CD4-positive, alpha-beta T cell (primary cell): ENCODE data around the gene TTBK1. TPM values are rescaled to one million over a fixed set of nuclear protein-coding genes. Genes with fewer than 3 reads are reported as not detected.

Experiments used
- ATAC-seq: fragments of 200-7000 bp; cut with Tn5 transposase; one replicate; pipeline ENCODE4 v1.10.0; 2022; ENCODE audit warnings: mild to moderate bottlenecking; ENCODE audit not compliant: poor library complexity
- CTCF ChIA-PET: fragments of 350-600 bp; sonication (Branson Sonifier 250); formaldehyde crosslinking; loops from one replicate; lab custom pipeline; 2021; ENCODE audit warnings: antibody characterized with exemption, inconsistent platforms; lab: Charles Lee
- POLR2A ChIA-PET: fragments of 350-600 bp; sonication (Branson Sonifier 250); formaldehyde crosslinking; loops from one replicate; lab custom pipeline; 2021; ENCODE audit warnings: antibody characterized with exemption, inconsistent platforms; lab: Charles Lee
- DNase-seq, 14 experiments: peaks; one replicate each; pipeline ENCODE4 v3.0.0-alpha.2; 2013 to 2020; ENCODE audit warnings: mixed read lengths in 2 of 14
- H3K27ac ChIP-seq, 2 donors: one replicate each; pipeline versions ENCODE4 v1.5.1 to v1.7.0; 2013; ENCODE audit warnings: low read length in 2 of 2, low read depth in 1 of 2, mild to moderate bottlenecking in 1 of 2
- H3K27me3 ChIP-seq, 2 experiments: 1 replicate in 1 of 2; 2 replicates in 1 of 2; pipeline versions ENCODE4 v1.6.1 to v1.7.0; 2013; ENCODE audit warnings: low read length in 2 of 2, control low read depth in 1 of 2, mild to moderate bottlenecking in 1 of 2, moderate library complexity in 1 of 2; ENCODE audit not compliant: insufficient read depth in 2 of 2, control insufficient read depth in 1 of 2
- H3K36me3 ChIP-seq: one replicate; pipeline ENCODE4 v1.6.1; 2013; ENCODE audit warnings: low read length, control low read depth; ENCODE audit not compliant: insufficient read depth
- H3K4me1 ChIP-seq: one replicate; pipeline ENCODE4 v1.6.1; 2013; ENCODE audit warnings: low read length, control low read depth; ENCODE audit not compliant: insufficient read depth
- H3K4me3 ChIP-seq: one replicate; pipeline ENCODE4 v1.5.1; 2013; ENCODE audit warnings: mild to moderate bottlenecking, low read length, moderate library complexity
- H3K9me3 ChIP-seq, 2 experiments: 1 replicate in 1 of 2; 2 replicates in 1 of 2; pipeline versions ENCODE4 v1.6.1 to v1.7.0; 2013; ENCODE audit warnings: low read length in 2 of 2, mild to moderate bottlenecking in 2 of 2, control low read depth in 1 of 2, moderate library complexity in 1 of 2; ENCODE audit not compliant: control insufficient read depth in 1 of 2, insufficient read depth in 1 of 2
- H3K27ac Mint-ChIP-seq: one replicate; pipeline ENCODE4 v1.8.0; 2020; ENCODE audit warnings: mixed read lengths
- H3K27me3 Mint-ChIP-seq: one replicate; pipeline ENCODE4 v1.8.0; 2021; ENCODE audit warnings: mixed read lengths
- H3K36me3 Mint-ChIP-seq: one replicate; pipeline ENCODE4 v1.8.0; 2021; ENCODE audit warnings: low read depth, mixed read lengths
- H3K4me1 Mint-ChIP-seq: one replicate; pipeline ENCODE4 v1.8.0; 2021; ENCODE audit warnings: low read depth, mixed read lengths
- H3K4me3 Mint-ChIP-seq: one replicate; pipeline ENCODE4 v1.8.0; 2020; ENCODE audit warnings: mild to moderate bottlenecking, mixed read lengths
- H3K9me3 Mint-ChIP-seq: one replicate; pipeline ENCODE4 v1.8.0; 2020; ENCODE audit warnings: mixed read lengths
- CTCF ChIP-seq: fragments of 200-600 bp; IDR thresholded peaks from one replicate; pipeline ENCODE4 v1.8.0; 2022; ENCODE audit warnings: antibody characterized with exemption, mild to moderate bottlenecking
- intact Hi-C, 2 experiments: fragments of 100-400 bp; cut with DNase I in 1 of 2; cut with micrococcal nuclease in 1 of 2; formaldehyde crosslinking; loops; one replicate each; pipeline versions ENCODE4 v1.15.1 to v1.9.0; 2023 to 2025; cut with DNase I, micrococcal nuclease
- total RNA-seq, 174 experiments: library from RNA in 2 of 174; stranded (reverse) in 2 of 174; gene quantifications; one replicate each; pipeline ENCODE4 v1.2.3 and lab custom pipeline; 2021 to 2026

The TTBK1 gene
- total RNA-seq, 2 experiments from 2014 or later, result not detected

- CTCF ChIA-PET, result interaction anchor here (0.6 to 1.1 kb wide), 2 partner anchors 12 to 265 kb away, joined by 3 to 5 read pairs; partner anchors contain the start of gene DNPH1
- POLR2A ChIA-PET, result interaction anchor here (2.0 kb wide), 1 partner anchor 12 kb away, joined by 6 read pairs; the partner anchor contains the start of gene DNPH1
- H3K36me3 Mint-ChIP-seq, result no peaks in the 10 kb centered on the region
Observed at GRCh38 chr6:43240950-43241349, 2.3 kb upstream of the TTBK1 start.

GRCh38 chr6:43241446-43241845 is 1.8 kb upstream of the TTBK1 start:
- Mint-ChIP-seq H3K36me3 (no peaks in the 10 kb centered on the region), H3K9me3 (peaks cover 3% of the 10 kb centered on the region), H3K27me3 (peaks cover 26% of the 10 kb centered on the region), H3K4me3 (no peak overlapping the region), H3K4me1 (peaks cover under 1% of the 10 kb centered on the region), H3K27ac (no peak overlapping the region)
- DNase-seq, result no peak
- H3K4me3 ChIP-seq, result no peak overlapping the region
- no peak for TF ChIP-seq CTCF
- no peak overlapping the region for H3K27ac ChIP-seq
- POLR2A ChIA-PET, result interaction anchor here (2.0 kb wide), 1 partner anchor 13 kb away, joined by 6 read pairs; the partner anchor contains the start of gene DNPH1
- peaks cover 4% of the 10 kb centered on the region for H3K4me1 ChIP-seq
- intact Hi-C loops, result loop anchor here in 1 of 2 experiments (10.0 kb wide), 1 partner anchor 1507 kb away; the partner anchor contains the start of gene TFEB
- H3K9me3 ChIP-seq, result no peaks in the 10 kb centered on the region
- no peaks in the 10 kb centered on the region for H3K36me3 ChIP-seq
- ATAC-seq, result no peak
- CTCF ChIA-PET, result interaction anchor here (1.0 to 1.1 kb wide), 2 partner anchors 12 to 31 kb away, joined by 3 to 5 read pairs; partner anchors contain the start of gene DNPH1
- H3K27me3 ChIP-seq, result peaks cover 32 to 44% of the 10 kb centered on the region in 2 experiments

More at GRCh38 chr6:43240950-43241349, 2.3 kb upstream of the TTBK1 start:
- TF ChIP-seq CTCF, result no peak
- Histone ChIP-seq H3K27ac (no peak overlapping the region), H3K9me3 (no peaks in the 10 kb centered on the region), H3K27me3 (peaks cover 30 to 39% of the 10 kb centered on the region in 2 experiments), H3K36me3 (no peaks in the 10 kb centered on the region), H3K4me1 (no peaks in the 10 kb centered on the region), H3K4me3 (no peak overlapping the region)
- Mint-ChIP-seq H3K9me3 (peaks cover 3% of the 10 kb centered on the region), H3K4me1 (no peaks in the 10 kb centered on the region), H3K4me3 (no peak overlapping the region), H3K27ac (no peak overlapping the region), H3K27me3 (peaks cover 29% of the 10 kb centered on the region)
- DNase-seq (no peak), ATAC-seq (no peak)
- intact Hi-C loops, result loop anchor here in 1 of 2 experiments (10.0 kb wide), 1 partner anchor 1506 kb away; the partner anchor contains the start of gene TFEB

GRCh38 chr6:43243664-43244321 is 512 bp downstream of the TTBK1 start:
- H3K36me3 ChIP-seq, result no peaks in the 10 kb centered on the region
- no peak overlapping the region for H3K27ac ChIP-seq
- peaks cover 17% of the 10 kb centered on the region for H3K27me3 Mint-ChIP-seq
- no peak overlapping the region for H3K4me3 Mint-ChIP-seq
- no peak for TF ChIP-seq CTCF
- CTCF ChIA-PET, result interaction anchor here (1.8 kb wide), 1 partner anchor 15 kb away, joined by 6 read pairs; the partner anchor contains the start of gene DNPH1
- H3K9me3 ChIP-seq, result no peaks in the 10 kb centered on the region
- H3K9me3 Mint-ChIP-seq, result peaks cover 3% of the 10 kb centered on the region
- H3K27ac Mint-ChIP-seq, result no peak overlapping the region
- H3K4me1 ChIP-seq, result peaks cover 20% of the 10 kb centered on the region
- DNase-seq (peak in 1 of 14 experiments; percentile 34), ATAC-seq (no peak)
- H3K27me3 ChIP-seq, result peaks cover 33 to 45% of the 10 kb centered on the region in 2 experiments
- H3K36me3 Mint-ChIP-seq, result peaks cover 3% of the 10 kb centered on the region
- H3K4me1 Mint-ChIP-seq, result peaks cover 15% of the 10 kb centered on the region
- intact Hi-C loops, result loop anchor here in 1 of 2 experiments (10.0 kb wide), 1 partner anchor 1509 kb away; the partner anchor contains the start of gene TFEB
- no peak overlapping the region for H3K4me3 ChIP-seq
- POLR2A ChIA-PET, result no interaction called here
